Measurements from ENCODE around the gene CAMSAP1.

DNA sequence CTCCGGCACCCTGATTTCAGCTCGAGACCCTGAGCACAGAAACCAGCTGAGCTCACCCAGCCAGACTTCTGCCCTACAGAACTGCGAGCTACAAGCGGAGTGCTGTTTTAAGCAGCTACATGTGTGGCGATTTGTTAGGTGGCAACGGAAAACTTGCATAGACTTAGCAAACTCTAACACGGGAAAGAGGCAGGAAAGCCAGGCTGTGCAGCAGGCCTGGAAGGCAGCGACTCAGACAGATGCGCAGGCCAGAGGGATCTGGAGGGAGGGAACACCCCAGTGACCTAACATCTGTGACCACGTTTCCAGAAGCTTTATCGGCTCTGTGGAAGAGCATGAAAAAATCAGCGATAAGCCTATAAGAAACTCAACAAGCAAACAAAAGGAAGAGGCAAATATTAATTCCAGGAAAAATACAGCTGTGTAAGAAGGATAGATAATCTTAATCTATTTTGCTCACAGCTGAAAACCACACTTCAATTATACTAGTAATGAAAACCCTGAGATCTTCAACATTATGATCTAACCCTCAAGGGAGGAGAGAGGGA, 42.9 kb upstream of the CAMSAP1 start:
- TF ChIP-seq, protein P1, sequence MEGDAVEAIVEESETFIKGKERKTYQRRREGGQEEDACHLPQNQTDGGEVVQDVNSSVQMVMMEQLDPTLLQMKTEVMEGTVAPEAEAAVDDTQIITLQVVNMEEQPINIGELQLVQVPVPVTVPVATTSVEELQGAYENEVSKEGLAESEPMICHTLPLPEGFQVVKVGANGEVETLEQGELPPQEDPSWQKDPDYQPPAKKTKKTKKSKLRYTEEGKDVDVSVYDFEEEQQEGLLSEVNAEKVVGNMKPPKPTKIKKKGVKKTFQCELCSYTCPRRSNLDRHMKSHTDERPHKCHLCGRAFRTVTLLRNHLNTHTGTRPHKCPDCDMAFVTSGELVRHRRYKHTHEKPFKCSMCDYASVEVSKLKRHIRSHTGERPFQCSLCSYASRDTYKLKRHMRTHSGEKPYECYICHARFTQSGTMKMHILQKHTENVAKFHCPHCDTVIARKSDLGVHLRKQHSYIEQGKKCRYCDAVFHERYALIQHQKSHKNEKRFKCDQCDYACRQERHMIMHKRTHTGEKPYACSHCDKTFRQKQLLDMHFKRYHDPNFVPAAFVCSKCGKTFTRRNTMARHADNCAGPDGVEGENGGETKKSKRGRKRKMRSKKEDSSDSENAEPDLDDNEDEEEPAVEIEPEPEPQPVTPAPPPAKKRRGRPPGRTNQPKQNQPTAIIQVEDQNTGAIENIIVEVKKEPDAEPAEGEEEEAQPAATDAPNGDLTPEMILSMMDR (IDR thresholded peaks at IDR 0.05; ENCODE audit: poor library complexity, severe bottlenecking): no peak
- TF ChIP-seq EZH2 (IDR thresholded peaks at IDR 0.05; ENCODE audit: borderline replicate concordance, insufficient read depth, low read length, poor library complexity, severe bottlenecking): no peak
- TF ChIP-seq RAD21 (conservative IDR thresholded peaks at IDR 0.05): no peak
- TF ChIP-seq SMC3 (conservative IDR thresholded peaks at IDR 0.05; ENCODE audit: poor library complexity): no peak
- no peak for TF ChIP-seq EP300 (conservative IDR thresholded peaks at IDR 0.05; ENCODE audit: poor library complexity, severe bottlenecking)
- TF ChIP-seq MXI1 (conservative IDR thresholded peaks at IDR 0.05; ENCODE audit: poor library complexity, severe bottlenecking): no peak
- no peak for TF ChIP-seq POLR2AphosphoS5 (IDR thresholded peaks at IDR 0.05)

Data from neural cell (in vitro differentiated cells).